GM21529 (cell line): ENCODE measurements around the gene ARRB1.
"Not testable (repeated sequence)": the region's sequence is repeated elsewhere in the genome, so short reads cannot be mapped to it uniquely, and the experiment has no call there.

Experiments
- ATAC-seq: cut with Tn5 transposase; IDR thresholded peaks from one replicate; pipeline ENCODE4 v1.9.1; 2021; ENCODE audit not compliant: unreplicated experiment

ARRB1 gene

GRCh38 chr11:75351541-75351790 lies at the start of gene ARRB1:
TSS of gene ARRB1 (minus strand) at chr11:75351661. CDS start at chr11:75351607, 54 bp downstream.
- no peak for ATAC-seq

- no peak for ATAC-seq
Measured at GRCh38 chr11:75400146-75400865, 48.8 kb upstream of the ARRB1 start.

- peak; percentile 90 for ATAC-seq
Measured at GRCh38 chr11:75399344-75400145, 48.1 kb upstream of the ARRB1 start, which contains the start of gene RPS3. TSS of gene RPS3 (plus strand) at chr11:75399518. CDS start at chr11:75399548, 30 bp downstream.

- ATAC-seq = no peak
Measured at GRCh38 chr11:75398906-75399305, 47.4 kb upstream of the ARRB1 start.

- ATAC-seq = no peak
Measured at GRCh38 chr11:75394085-75394840, 42.8 kb upstream of the ARRB1 start.

GRCh38 chr11:75389925-75390324 lies 38.5 kb upstream of the ARRB1 start:
- no peak for ATAC-seq

- no peak for ATAC-seq
Measured at GRCh38 chr11:75389276-75389605, 37.8 kb upstream of the ARRB1 start.

- ATAC-seq = peak; percentile 58
Measured at GRCh38 chr11:75388386-75389275, 37.2 kb upstream of the ARRB1 start.

- ATAC-seq = no peak
Measured at GRCh38 chr11:75387736-75388294, 36.4 kb upstream of the ARRB1 start.

GRCh38 chr11:75386942-75387630 lies 35.6 kb upstream of the ARRB1 start:
- ATAC-seq = no peak

- ATAC-seq = no peak
Measured at GRCh38 chr11:75384438-75385080, 33.1 kb upstream of the ARRB1 start.

GRCh38 chr11:75383246-75383645 lies 31.8 kb upstream of the ARRB1 start:
- ATAC-seq = no peak

GRCh38 chr11:75380716-75381420 lies 29.4 kb upstream of the ARRB1 start:
- no peak for ATAC-seq

GRCh38 chr11:75380245-75380644 lies 28.8 kb upstream of the ARRB1 start:
- no peak for ATAC-seq

GRCh38 chr11:75378776-75379175 lies 27.3 kb upstream of the ARRB1 start:
- not testable (repeated sequence) for ATAC-seq

GRCh38 chr11:75376175-75376574 lies 24.7 kb upstream of the ARRB1 start:
- ATAC-seq = no peak

GRCh38 chr11:75375626-75376025 lies 24.2 kb upstream of the ARRB1 start:
- ATAC-seq = no peak

- ATAC-seq = no peak
Measured at GRCh38 chr11:75374646-75375045, 23.2 kb upstream of the ARRB1 start.

- ATAC-seq = no peak
Measured at GRCh38 chr11:75373201-75373600, 21.7 kb upstream of the ARRB1 start.
